GM21723 (cell line): ENCODE measurements around the gene ABLIM3.

ENCODE experiments used
- ATAC-seq: cut with Tn5 transposase; IDR thresholded peaks from one replicate; pipeline ENCODE4 v1.9.1; 2021; ENCODE audit warnings: mild to moderate bottlenecking, moderate library complexity; ENCODE audit not compliant: unreplicated experiment

ABLIM3 gene

DNA sequence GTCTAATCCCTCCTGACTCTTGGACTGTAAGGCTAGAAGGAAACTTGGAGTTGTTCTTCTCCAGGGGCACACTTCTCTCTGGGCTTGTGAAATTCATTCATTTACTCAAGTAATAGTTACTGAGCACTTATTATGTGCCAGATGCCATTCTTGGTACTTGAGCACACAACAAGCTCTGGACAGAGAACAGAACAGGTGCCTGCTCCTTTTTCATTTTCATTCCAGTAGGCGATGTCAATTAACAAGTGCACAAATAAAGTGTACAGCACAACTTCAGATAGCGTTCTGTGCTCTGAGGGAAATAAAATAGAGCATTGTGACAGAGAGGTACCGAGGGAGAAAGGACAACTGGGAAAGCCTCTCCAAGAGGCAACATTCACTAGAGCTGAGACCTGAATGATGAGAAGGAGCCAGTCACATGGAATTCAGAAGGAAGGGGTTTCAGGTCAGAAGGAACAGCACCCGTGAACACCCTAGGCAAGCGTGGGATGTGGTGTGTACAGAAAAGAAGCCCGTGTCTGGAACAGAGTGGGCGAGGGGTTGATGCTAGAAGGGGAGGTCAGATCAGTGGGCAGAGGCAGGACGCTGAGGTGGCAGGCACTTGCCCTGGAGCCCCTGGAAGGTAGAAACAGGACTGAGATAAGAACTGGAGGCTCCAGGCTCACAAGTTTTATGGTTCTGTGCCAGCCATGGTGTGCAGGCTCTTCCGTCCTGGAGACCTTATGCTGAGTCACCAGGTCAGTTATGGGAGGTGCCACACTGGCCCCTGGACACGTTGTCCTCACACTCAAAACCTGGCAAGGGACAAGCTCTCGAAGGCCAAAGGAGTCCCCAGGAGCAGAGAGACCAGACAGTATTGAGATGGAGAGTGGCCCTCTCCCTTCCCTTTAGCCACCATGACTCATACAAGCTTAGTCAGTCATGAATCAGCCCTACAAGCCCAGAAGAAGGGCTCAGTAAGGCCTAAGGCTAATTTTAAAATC, 7.2 kb upstream of the ABLIM3 start:
- ATAC-seq = no peak

- ATAC-seq = no peak
Observed at GRCh38 chr5:149134778-149135500, 6.4 kb upstream of the ABLIM3 start.

DNA sequence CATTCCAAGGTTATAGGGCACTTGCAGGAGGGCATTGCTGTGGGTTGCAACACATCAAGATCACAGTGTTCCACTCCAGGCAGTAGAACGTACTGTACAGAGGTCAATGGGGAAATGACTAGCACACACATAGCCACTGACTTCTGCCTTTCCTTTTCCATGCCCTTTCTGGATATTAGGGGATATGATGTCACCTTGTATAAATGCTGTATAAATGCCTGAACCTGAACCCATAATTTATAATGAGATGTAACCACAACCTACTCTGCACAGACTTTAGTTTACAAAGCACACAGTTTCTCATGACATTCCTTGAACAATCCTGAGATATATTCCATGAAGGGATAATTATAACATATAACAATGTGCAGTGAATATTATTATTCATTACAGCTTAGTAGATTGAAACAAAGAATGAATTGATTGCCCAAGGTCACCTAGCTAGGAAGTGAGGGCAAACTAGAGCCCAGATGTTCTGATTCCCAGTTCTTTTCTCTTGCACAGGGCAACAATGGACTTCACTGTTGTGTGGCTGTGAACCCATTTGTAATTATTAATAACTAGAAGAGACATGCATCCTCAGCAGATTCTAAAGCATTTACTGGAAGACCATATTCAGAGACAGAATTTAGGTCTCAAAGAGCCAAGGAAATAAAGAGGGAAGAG, 5.6 kb upstream of the ABLIM3 start:
- no peak for ATAC-seq

DNA sequence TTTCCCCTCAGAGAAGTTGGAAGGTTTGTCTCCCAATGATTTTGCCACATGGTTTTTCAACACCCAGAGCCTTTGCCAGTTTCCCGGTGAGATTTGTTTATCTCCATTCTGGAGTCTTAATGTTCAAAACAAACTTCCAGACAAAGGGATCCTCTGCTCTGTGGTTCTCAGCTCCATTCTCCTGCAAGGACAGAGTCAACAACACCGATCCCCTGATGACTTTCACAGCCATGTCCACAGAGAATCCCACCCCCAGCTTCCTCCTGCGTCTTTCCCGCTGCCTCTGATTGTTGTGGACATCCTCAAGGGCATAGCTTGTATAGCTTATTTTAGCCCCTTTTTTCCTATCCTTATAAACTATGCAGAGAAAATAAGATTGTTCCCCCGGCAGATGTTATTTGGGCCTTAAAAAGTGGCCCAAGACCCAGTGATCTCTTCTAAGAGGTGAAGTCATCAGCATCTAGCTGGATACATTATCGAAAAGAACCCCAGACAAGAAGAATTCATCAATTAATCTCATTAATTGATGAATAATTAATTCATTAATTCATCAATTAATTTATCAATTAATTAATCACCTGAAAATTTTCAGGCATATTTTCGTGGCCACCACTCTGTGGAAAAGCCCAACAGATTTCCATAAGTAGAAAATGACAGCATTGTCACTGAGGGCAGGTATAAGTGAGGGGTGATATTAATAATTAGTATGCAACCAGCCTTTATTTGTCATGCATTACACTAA, 2.9 kb upstream of the ABLIM3 start:
- no peak for ATAC-seq

- no peak for ATAC-seq
Observed at GRCh38 chr5:149140197-149141002, 893 bp upstream of the ABLIM3 start.

DNA sequence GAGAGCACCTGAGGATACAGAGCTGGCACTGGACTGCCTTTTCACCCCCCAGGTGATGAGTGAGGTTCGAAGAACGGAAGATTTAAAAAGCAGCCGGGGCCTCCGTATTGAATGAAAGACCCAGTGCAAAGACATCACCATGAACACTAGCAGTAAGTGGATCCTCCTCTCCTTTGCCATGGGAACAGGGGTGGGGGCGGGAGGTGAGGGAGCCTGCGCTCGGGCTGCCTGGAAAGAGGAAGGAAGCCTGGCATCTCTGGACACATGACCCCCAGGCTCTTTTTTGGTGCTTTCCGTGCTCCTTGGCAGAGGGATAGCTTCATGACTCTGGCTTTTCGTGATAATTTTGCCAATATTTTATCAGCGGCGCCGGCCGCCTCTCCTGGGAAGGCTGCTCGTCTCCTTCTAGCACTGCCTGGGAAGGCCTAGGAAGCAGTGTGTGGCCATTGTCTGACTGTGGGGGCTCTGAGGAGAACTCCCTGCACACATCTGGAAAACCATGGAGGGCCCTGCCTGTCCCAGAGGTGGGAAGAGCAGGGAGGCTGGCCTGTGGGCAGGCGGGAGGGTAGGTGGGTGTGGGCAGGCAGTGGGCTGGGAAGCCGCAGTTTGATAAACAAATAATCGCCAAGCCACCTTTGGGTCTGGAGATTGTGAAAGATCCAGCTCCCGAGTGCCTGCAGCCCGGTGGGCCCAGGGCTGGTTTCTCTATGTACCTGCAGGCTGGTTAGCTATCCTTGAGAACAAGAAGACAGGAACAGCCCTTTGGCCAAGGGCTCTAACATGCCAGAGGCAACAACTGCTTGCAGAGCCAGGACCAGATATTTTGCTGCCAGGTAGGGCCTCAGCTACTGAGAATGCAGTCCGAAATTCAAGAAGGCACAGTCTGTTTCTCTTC, 911 bp downstream of the ABLIM3 start:
- ATAC-seq = no peak

- no peak for ATAC-seq
Observed at GRCh38 chr5:149143470-149143869, 2.2 kb downstream of the ABLIM3 start.

DNA sequence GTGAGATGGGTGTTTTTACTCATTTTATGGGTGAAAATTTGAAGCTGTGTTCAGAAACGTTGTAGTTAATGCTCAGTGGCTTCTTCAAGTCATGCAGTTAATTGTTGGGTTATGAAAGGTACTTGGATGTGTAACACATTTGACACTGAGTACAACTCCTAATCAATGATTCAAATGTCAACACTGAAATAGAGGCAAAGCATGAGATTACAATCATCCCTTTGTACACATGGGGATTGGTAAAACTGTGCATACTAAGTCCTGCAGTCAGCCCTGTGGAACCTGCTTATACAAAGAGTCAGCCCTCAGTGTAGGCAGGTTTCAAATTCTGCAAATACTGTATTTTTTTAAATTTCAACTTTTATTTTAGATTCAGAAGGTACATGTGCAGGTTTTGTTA, 3.3 kb downstream of the ABLIM3 start:
- ATAC-seq = no peak

DNA sequence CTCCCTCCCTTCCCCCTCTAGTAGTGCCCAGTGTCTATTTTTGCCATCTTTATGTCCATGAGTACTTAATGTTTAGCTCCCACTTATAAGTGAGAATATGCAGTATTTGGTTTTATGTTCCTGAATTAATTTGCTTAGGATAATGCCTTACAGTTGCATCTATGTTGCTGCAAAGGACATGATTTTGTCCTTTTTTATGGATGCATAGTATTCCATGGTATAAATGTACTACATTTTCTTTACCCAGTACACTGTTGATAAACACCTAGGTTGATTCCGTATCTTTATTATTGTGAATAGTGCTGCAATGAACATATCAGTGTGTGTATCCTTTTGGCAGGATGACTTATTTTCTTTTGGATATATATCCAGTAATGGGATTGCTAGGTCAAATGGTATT, 3.8 kb downstream of the ABLIM3 start:
- no peak for ATAC-seq

DNA sequence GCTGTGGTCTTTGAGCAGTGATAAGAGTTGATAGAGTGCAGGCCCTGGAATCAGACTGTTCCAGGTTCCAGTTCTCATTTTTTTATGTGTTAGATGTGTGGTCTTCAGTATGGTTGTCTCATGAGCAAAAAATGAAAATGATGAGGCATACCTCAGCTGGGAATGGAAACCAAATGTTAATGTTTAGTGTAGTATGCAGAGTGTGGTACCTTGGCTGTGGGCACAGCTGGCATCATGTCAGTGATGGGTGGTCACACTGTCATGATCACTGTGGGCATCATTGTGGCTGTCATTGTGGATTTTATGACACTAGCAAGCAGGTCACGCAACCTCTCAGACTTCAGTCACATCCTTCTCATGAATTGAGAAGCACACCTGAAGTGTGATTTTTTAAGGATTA, 6.4 kb downstream of the ABLIM3 start:
- ATAC-seq = no peak

- no peak for ATAC-seq
Observed at GRCh38 chr5:149149942-149150341, 8.6 kb downstream of the ABLIM3 start.

- ATAC-seq = no peak
Observed at GRCh38 chr5:149150457-149150856, 9.2 kb downstream of the ABLIM3 start.

DNA sequence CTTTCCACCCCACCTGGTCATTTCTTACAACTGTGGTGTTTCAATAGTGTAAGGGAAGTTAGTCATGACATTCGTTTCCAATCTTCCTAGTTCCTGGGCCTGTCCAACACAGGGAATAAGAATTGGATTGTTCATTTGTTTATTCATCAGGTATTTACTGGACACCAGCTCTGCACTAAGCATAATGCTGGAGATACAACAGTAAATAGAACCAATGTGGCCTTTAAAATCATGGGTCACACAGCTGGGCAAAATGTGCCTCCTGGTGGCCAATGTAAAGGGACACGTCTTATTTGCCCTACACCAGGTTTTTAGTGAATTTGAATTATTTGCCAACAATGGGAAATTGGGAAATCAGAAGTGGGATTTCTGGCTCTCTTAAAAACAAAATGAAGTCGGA, 10.4 kb downstream of the ABLIM3 start:
- no peak for ATAC-seq

DNA sequence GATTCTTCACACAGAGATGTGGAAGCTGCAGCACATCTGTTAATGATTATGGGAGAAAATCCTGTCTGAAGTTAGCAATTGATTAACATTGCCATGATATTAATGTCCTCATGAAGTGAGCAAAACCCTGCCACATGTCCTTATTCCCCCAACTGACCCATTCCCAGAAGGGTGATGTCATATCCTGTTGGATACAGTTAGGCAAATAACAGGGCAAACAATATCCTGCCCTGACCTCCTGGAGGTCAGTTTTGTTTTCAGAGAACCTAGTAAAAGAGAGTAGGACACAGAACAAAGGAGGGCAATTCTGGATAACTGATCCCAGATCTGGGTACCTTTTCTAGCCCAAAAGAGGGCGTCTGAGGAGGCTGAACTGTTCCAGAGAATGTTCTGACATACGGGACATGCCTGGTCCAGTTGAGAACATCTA, 11.0 kb downstream of the ABLIM3 start:
- ATAC-seq = no peak

DNA sequence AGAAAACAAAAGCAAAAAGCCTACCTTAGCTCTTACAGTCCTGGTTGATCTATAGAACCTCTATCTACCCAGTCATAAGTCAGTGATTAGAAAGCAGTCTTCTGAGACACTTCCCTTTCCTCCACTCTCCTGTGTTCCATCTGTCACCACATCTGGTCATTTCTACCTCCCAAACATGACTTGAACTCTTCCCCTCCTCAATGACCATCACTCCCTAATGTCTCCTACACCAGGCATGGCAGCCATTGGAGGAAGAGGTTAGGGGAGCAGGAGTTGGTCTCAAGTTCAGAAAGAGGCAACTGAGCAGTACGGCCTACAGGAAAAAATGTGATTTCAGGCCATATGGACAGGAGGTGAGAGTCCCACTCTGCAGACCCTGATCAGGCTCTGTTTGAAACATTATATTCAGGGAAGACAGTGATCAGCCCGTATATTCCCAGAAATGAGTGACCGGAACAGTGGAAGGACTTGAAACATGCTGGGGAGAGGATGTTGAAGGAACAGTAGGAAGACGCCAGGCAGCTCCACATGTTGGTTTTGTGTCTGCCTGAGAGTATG, 12.0 kb downstream of the ABLIM3 start:
- no peak for ATAC-seq

DNA sequence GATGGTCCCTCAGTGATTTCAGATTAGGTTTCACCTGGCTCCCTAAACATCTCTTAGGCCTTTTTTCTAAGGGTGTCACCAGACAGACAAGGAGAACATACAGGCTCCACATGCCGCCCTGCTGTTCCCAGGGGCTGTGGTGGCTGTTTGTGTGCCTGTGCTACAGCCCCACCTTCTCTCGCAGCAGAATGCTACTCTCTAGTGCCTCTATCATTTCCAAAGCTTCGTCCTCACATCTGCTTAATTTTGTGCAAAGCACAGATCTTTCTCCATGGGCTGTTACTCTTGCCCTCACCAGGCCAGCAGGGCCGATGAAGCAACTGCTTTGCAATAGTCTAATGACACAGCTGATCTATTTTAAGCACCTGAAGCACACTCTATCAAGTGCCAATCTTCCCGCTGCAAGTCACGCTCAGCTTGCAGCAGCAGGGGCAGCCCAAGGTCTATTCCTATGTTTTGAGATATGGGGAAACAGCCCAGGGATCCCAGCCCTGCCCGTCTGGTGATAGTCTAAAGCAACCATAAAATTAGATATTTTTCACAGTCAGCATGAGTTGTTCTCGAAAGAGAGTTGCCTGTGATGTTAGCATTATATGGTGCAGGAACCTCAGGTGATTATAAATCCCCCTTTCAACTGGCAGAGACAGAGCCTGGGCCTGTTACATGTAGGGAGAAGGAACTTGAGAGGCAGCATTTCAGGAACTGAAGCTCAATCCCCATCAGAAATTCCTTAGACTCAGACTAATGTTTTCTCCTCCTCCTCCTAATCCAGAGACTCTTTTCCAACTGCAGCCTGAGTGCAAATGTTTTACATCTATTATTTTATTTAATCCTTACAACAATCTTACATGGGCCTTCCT, 12.7 kb downstream of the ABLIM3 start:
- ATAC-seq = no peak

GRCh38 chr5:149154650-149155049, 13.4 kb downstream of the ABLIM3 start:
- ATAC-seq = no peak
